ENCODE data around the gene MAP2K6.

DNA sequence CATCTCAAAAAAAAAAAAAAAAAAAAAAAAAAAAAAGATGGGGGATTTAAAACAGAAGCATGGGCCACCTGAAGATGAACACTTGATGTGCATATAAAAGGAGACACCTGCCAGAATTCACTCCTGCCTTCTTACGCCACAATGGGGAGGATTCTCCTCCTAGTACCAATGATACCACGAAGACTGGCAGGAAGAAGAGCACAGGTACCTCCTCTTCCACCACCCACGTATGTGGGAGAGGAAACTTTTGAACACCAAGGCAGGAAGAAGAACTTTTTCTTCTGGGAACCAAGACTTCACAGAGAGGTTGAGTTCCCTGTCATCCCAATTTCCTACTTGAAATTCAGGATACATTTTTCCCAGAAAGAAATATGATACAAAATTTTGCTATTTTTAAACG, 2.7 kb upstream of the MAP2K6 start:
- TF ChIP-seq, protein P1, sequence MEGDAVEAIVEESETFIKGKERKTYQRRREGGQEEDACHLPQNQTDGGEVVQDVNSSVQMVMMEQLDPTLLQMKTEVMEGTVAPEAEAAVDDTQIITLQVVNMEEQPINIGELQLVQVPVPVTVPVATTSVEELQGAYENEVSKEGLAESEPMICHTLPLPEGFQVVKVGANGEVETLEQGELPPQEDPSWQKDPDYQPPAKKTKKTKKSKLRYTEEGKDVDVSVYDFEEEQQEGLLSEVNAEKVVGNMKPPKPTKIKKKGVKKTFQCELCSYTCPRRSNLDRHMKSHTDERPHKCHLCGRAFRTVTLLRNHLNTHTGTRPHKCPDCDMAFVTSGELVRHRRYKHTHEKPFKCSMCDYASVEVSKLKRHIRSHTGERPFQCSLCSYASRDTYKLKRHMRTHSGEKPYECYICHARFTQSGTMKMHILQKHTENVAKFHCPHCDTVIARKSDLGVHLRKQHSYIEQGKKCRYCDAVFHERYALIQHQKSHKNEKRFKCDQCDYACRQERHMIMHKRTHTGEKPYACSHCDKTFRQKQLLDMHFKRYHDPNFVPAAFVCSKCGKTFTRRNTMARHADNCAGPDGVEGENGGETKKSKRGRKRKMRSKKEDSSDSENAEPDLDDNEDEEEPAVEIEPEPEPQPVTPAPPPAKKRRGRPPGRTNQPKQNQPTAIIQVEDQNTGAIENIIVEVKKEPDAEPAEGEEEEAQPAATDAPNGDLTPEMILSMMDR (conservative IDR thresholded peaks at IDR 0.05; ENCODE audit: low read length): no peak
- TF ChIP-seq EZH2phosphoT487 (IDR thresholded peaks at IDR 0.05; ENCODE audit: borderline replicate concordance): no peak
